ENCODE results near the gene AHI1.

- TF ChIP-seq POLR2AphosphoS5 (IDR thresholded peaks at IDR 0.05) (no peak), CTCF (IDR thresholded peaks at IDR 0.05) (no peak), POLR2A (IDR thresholded peaks at IDR 0.05) (no peak), EP300 (IDR thresholded peaks at IDR 0.05) (no peak)
Observed at GRCh38 chr6:135527960-135528249, 30.4 kb upstream of the AHI1 start.

All from stomach (tissue), 4 donors.